Adrenal gland (tissue), 5 donors: ENCODE data around the gene SBK3.

Source experiments
- CTCF ChIP-seq, 6 experiments: fragments of 450-650 bp in 4 of 6; fragments of 200-600 bp in 2 of 6; sonication (generic) in 1 of 6; IDR thresholded peaks; 1 replicate in 5 of 6; 2 replicates in 1 of 6; pipeline versions ENCODE4 v1.5.1 to v1.8.0; 2016 to 2021; ENCODE audit warnings: antibody characterized with exemption in 6 of 6, mild to moderate bottlenecking in 2 of 6, moderate library complexity in 1 of 6
- POLR2A ChIP-seq, 2 donors: fragments of 450-650 bp; IDR thresholded peaks; one replicate each; pipeline ENCODE4 v1.6.1; 2017; ENCODE audit warnings: antibody characterized with exemption in 2 of 2, mild to moderate bottlenecking in 2 of 2, moderate library complexity in 1 of 2
- donor health status: DM: no; HTN: no; CAD: no.

DNA sequence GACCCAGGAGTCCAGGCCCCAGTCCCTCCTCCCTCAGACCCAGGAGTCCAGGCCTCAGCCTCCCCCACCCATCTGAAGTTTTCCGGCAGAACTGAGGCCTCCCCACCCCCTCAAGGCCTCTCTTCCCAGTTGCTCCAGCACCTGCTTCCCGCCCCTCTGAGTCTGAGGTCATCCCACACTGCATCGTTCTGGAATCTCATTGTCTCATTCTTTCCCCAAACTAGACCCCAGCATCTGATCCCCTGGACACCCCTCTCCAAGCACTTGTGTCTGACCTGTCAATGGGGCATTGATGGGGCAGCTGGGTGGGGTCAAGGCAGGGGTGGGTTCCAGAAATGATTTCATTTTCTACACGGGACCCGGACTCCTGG, 7.6 kb downstream of the SBK3 start:
- no peak for TF ChIP-seq CTCF (IDR thresholded peaks at IDR 0.05)
- TF ChIP-seq POLR2A (IDR thresholded peaks at IDR 0.05): no peak
